Glutamatergic neuron (in vitro differentiated cells): Measurements from ENCODE around the gene EPHA4. TPM values are rescaled to one million over a fixed set of nuclear protein-coding genes. Genes with fewer than 3 reads are reported as not detected.
"Not testable (repeated sequence)": the region's sequence is repeated elsewhere in the genome, so short reads cannot be mapped to it uniquely, and the experiment has no call there.

Experiments
- DNase-seq: peaks from one replicate; pipeline ENCODE4 v3.0.0; 2022
- H3K27ac Mint-ChIP-seq: one replicate; pipeline ENCODE4 v1.8.0; 2020; ENCODE audit warnings: mild to moderate bottlenecking, mixed read lengths, inconsistent platforms; ENCODE audit not compliant: unreplicated experiment
- H3K27me3 Mint-ChIP-seq: one replicate; pipeline ENCODE4 v1.8.0; 2020; ENCODE audit warnings: mild to moderate bottlenecking, moderate library complexity, mixed read lengths, inconsistent platforms; ENCODE audit not compliant: unreplicated experiment
- H3K36me3 Mint-ChIP-seq: one replicate; pipeline ENCODE4 v1.8.0; 2020; ENCODE audit warnings: mild to moderate bottlenecking, mixed read lengths, inconsistent platforms; ENCODE audit not compliant: unreplicated experiment
- H3K4me1 Mint-ChIP-seq: one replicate; pipeline ENCODE4 v1.8.0; 2020; ENCODE audit warnings: mild to moderate bottlenecking, low read depth, mixed read lengths, inconsistent platforms; ENCODE audit not compliant: unreplicated experiment
- H3K4me3 Mint-ChIP-seq: one replicate; pipeline ENCODE4 v1.8.0; 2020; ENCODE audit warnings: mild to moderate bottlenecking, mixed read lengths, inconsistent platforms; ENCODE audit not compliant: unreplicated experiment
- H3K9me3 Mint-ChIP-seq: one replicate; pipeline ENCODE4 v1.8.0; 2020; ENCODE audit warnings: mild to moderate bottlenecking, moderate library complexity, mixed read lengths, inconsistent platforms; ENCODE audit not compliant: unreplicated experiment
- CTCF ChIP-seq: fragments of 200-600 bp; sonication (generic); IDR thresholded peaks from one replicate; pipeline ENCODE4 v1.5.0; 2021; ENCODE audit not compliant: partially characterized antibody, unreplicated experiment
- total RNA-seq: library from RNA; stranded (reverse); fragmentation: NEBNext Ultra II Directional; extraction: Animal tissue kit (Norgen Biotek cat#: 25700); gene quantifications from one replicate; pipeline ENCODE4 v1.2.1, GENCODE V29; 2021; ENCODE audit not compliant: unreplicated experiment

EPHA4 gene
- total RNA-seq, 1 donor from 2014 or later: 57.2 TPM

GRCh38 chr2:221514305-221515040, 57.6 kb downstream of the EPHA4 start:
- H3K27ac Mint-ChIP-seq: no peak overlapping the region
- TF ChIP-seq CTCF: no peak
- H3K9me3 Mint-ChIP-seq: no peaks in the 10 kb centered on the region
- no peak overlapping the region for H3K4me3 Mint-ChIP-seq
- H3K4me1 Mint-ChIP-seq: peaks cover 4% of the 10 kb centered on the region
- H3K27me3 Mint-ChIP-seq: no peaks in the 10 kb centered on the region
- H3K36me3 Mint-ChIP-seq: no peaks in the 10 kb centered on the region
- no peak for DNase-seq

- H3K27ac Mint-ChIP-seq: no peak overlapping the region
- no peak overlapping the region for H3K4me3 Mint-ChIP-seq
- H3K9me3 Mint-ChIP-seq: no peaks in the 10 kb centered on the region
- H3K27me3 Mint-ChIP-seq: no peaks in the 10 kb centered on the region
- no peaks in the 10 kb centered on the region for H3K36me3 Mint-ChIP-seq
- DNase-seq: no peak
- no peaks in the 10 kb centered on the region for H3K4me1 Mint-ChIP-seq
- no peak for TF ChIP-seq CTCF
Observed at GRCh38 chr2:221513232-221513631, 58.9 kb downstream of the EPHA4 start.

- H3K9me3 Mint-ChIP-seq, H3K4me1 Mint-ChIP-seq, H3K4me3 Mint-ChIP-seq, H3K36me3 Mint-ChIP-seq, H3K27me3 Mint-ChIP-seq, DNase-seq, H3K27ac Mint-ChIP-seq: not testable (repeated sequence)
Observed at GRCh38 chr2:221511325-221511724, 60.8 kb downstream of the EPHA4 start.

GRCh38 chr2:221506469-221506868, 65.6 kb downstream of the EPHA4 start:
- H3K4me1 Mint-ChIP-seq: no peaks in the 10 kb centered on the region
- TF ChIP-seq CTCF: no peak
- DNase-seq: no peak
- no peaks in the 10 kb centered on the region for H3K27me3 Mint-ChIP-seq
- no peaks in the 10 kb centered on the region for H3K36me3 Mint-ChIP-seq
- H3K27ac Mint-ChIP-seq: no peak overlapping the region
- H3K9me3 Mint-ChIP-seq: no peaks in the 10 kb centered on the region
- no peak overlapping the region for H3K4me3 Mint-ChIP-seq

GRCh38 chr2:221505605-221506004, 66.5 kb downstream of the EPHA4 start:
- TF ChIP-seq CTCF: no peak
- H3K36me3 Mint-ChIP-seq: no peaks in the 10 kb centered on the region
- no peak overlapping the region for H3K27ac Mint-ChIP-seq
- H3K4me1 Mint-ChIP-seq: no peaks in the 10 kb centered on the region
- H3K27me3 Mint-ChIP-seq: no peaks in the 10 kb centered on the region
- no peak for DNase-seq
- H3K4me3 Mint-ChIP-seq: no peak overlapping the region
- H3K9me3 Mint-ChIP-seq: no peaks in the 10 kb centered on the region
